ENCODE data around the gene PARD3B. TPM values are rescaled to one million over a fixed set of nuclear protein-coding genes. Genes with fewer than 3 reads are reported as not detected.

PARD3B gene
- total and polyA plus RNA-seq, 8 donors = 18.5 to 24.6 (median 21.1) TPM

GRCh38 chr2:204876311-204876710 lies 331.0 kb downstream of the PARD3B start:
- Histone ChIP-seq H3K9me3 (no peaks in the 10 kb centered on the region), H3K36me3 (no peaks in the 10 kb centered on the region), H3K4me1 (peaks cover 0 to 5% of the 10 kb centered on the region in 2 donors), H3K27ac (no peak overlapping the region), H3K27me3 (no peaks in the 10 kb centered on the region), H3K4me3 (no peak overlapping the region)
- no peak for DNase-seq
- no peak for ATAC-seq
- TF ChIP-seq CTCF (IDR thresholded peaks at IDR 0.05) = no peak
- intact Hi-C loops (cut with DNase I) = no loop called here

GRCh38 chr2:204877691-204878090 lies 332.4 kb downstream of the PARD3B start:
- TF ChIP-seq CTCF (IDR thresholded peaks at IDR 0.05) = no peak
- intact Hi-C loops (cut with DNase I) = no loop called here
- no peaks in the 10 kb centered on the region for H3K36me3 ChIP-seq
- H3K27ac ChIP-seq = no peak overlapping the region
- DNase-seq = no peak
- no peaks in the 10 kb centered on the region for H3K9me3 ChIP-seq
- H3K4me3 ChIP-seq = no peak overlapping the region
- no peak for ATAC-seq
- H3K4me1 ChIP-seq = no peaks in the 10 kb centered on the region
- no peaks in the 10 kb centered on the region for H3K27me3 ChIP-seq

GRCh38 chr2:204880928-204881327 lies 335.7 kb downstream of the PARD3B start:
- intact Hi-C loops (cut with DNase I) = no loop called here
- H3K36me3 ChIP-seq = no peaks in the 10 kb centered on the region
- no peaks in the 10 kb centered on the region for H3K4me1 ChIP-seq
- no peaks in the 10 kb centered on the region for H3K9me3 ChIP-seq
- ATAC-seq (no peak), DNase-seq (no peak)
- H3K27ac ChIP-seq = no peak overlapping the region
- TF ChIP-seq CTCF (IDR thresholded peaks at IDR 0.05) = no peak
- H3K4me3 ChIP-seq = no peak overlapping the region
- no peaks in the 10 kb centered on the region for H3K27me3 ChIP-seq

- Histone ChIP-seq H3K9me3 (no peaks in the 10 kb centered on the region), H3K36me3 (no peaks in the 10 kb centered on the region), H3K27ac (no peak overlapping the region), H3K4me1 (no peaks in the 10 kb centered on the region), H3K27me3 (no peaks in the 10 kb centered on the region), H3K4me3 (no peak overlapping the region)
- no peak for TF ChIP-seq CTCF (IDR thresholded peaks at IDR 0.05)
- intact Hi-C loops (cut with DNase I) = no loop called here
- ATAC-seq = no peak
- DNase-seq = no peak
These were observed 336.4 kb downstream of the PARD3B start for GRCh38 chr2:204881655-204882054.

GRCh38 chr2:204885747-204886146 lies 340.5 kb downstream of the PARD3B start:
- Histone ChIP-seq H3K9me3 (no peaks in the 10 kb centered on the region), H3K36me3 (no peaks in the 10 kb centered on the region), H3K4me3 (no peak overlapping the region), H3K27ac (no peak overlapping the region), H3K27me3 (no peaks in the 10 kb centered on the region), H3K4me1 (no peaks in the 10 kb centered on the region)
- DNase-seq (no peak), ATAC-seq (no peak)
- intact Hi-C loops (cut with DNase I) = no loop called here
- TF ChIP-seq CTCF (IDR thresholded peaks at IDR 0.05) = no peak
